Type B pancreatic cell (in vitro differentiated cells): Measurements from ENCODE around the gene OR5B21. TPM values are rescaled to one million over a fixed set of nuclear protein-coding genes. Genes with fewer than 3 reads are reported as not detected.

Experiments
- DNase-seq: peaks from one replicate; pipeline ENCODE4 v3.0.0; 2021; ENCODE audit warnings: mixed read lengths; ENCODE audit not compliant: unreplicated experiment; ENCODE audit errors: extremely low spot score
- H3K27ac Mint-ChIP-seq: 2 replicates; pipeline ENCODE4 v1.8.0; 2021; ENCODE audit warnings: mild to moderate bottlenecking, mixed read lengths
- H3K27me3 Mint-ChIP-seq: 2 replicates; pipeline ENCODE4 v1.8.0; 2021; ENCODE audit warnings: mixed read lengths
- H3K36me3 Mint-ChIP-seq: 2 replicates; pipeline ENCODE4 v1.8.0; 2021; ENCODE audit warnings: mixed read lengths
- H3K4me1 Mint-ChIP-seq: one replicate; pipeline ENCODE4 v1.8.0; 2021; ENCODE audit warnings: mixed read lengths; ENCODE audit not compliant: unreplicated experiment
- H3K4me3 Mint-ChIP-seq: 2 replicates; pipeline ENCODE4 v1.8.0; 2021; ENCODE audit warnings: mild to moderate bottlenecking, mixed read lengths
- H3K9me3 Mint-ChIP-seq: 2 replicates; pipeline ENCODE4 v1.8.0; 2021; ENCODE audit warnings: mixed read lengths
- CTCF ChIP-seq: fragments of 200-600 bp; sonication (generic); conservative IDR thresholded peaks from 2 replicates; pipeline ENCODE4 v1.5.0; 2021; ENCODE audit warnings: antibody characterized with exemption, mild to moderate bottlenecking
- long read RNA-seq: library from polyadenylated mRNA; unstranded; transcript quantifications from one replicate; pipeline ENCODE4 v2.0.0, GENCODE V29; 2020
- total RNA-seq: library from RNA; stranded (reverse); gene quantifications from 2 replicates; pipeline ENCODE4 v1.2.1, GENCODE V29; 2021; ENCODE audit warnings: low replicate concordance

The OR5B21 gene
- not detected in 2 replicates for total RNA-seq
- long read RNA-seq = 0 reads

DNA sequence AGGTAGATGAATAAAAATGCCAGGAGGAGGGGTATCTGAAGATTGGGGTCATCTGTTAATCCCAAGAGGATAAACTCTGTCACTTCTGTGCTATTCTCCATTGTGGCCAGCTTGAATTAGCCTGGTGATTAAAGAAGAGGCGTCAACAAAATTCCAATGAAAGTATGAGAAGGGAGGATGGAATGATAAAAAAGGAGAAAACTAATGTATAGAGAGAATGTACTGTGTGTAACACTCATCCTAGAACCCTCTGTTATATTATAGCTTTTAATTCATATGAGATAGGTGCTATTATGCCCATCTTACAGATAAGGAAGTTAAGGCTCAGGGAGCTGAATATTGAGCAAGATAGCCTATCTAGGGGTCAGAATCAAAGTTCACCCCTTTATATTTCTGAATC, at the start of gene OR5B21:
Gene OR5B21, minus strand, starts transcription at position 101 of the 400 bp plus-strand sequence. Its CDS starts 0 bp downstream, at position 101.
- Mint-ChIP-seq H3K4me3 (no peak within 1 kb of the TSS), H3K27ac (no peak within 1 kb of the TSS), H3K27me3 (peaks cover 15% of the 10 kb centered on the region), H3K4me1 (no peaks in the 10 kb centered on the region), H3K36me3 (no peaks in the 10 kb centered on the region), H3K9me3 (no peaks in the 10 kb centered on the region)
- TF ChIP-seq CTCF = no peak
- DNase-seq = no peak

- no peak for DNase-seq
- H3K27me3 Mint-ChIP-seq = no peaks in the 10 kb centered on the region
- peaks cover 15% of the 10 kb centered on the region for H3K36me3 Mint-ChIP-seq
- no peak overlapping the region for H3K27ac Mint-ChIP-seq
- TF ChIP-seq CTCF = no peak
- H3K4me3 Mint-ChIP-seq = no peak overlapping the region
- no peaks in the 10 kb centered on the region for H3K4me1 Mint-ChIP-seq
- no peaks in the 10 kb centered on the region for H3K9me3 Mint-ChIP-seq
Observed at GRCh38 chr11:58549644-58550043, 41.7 kb upstream of the OR5B21 start.

GRCh38 chr11:58546841-58547240, 38.9 kb upstream of the OR5B21 start:
- Mint-ChIP-seq H3K4me3 (no peak overlapping the region), H3K27me3 (no peaks in the 10 kb centered on the region), H3K9me3 (no peaks in the 10 kb centered on the region), H3K27ac (no peak overlapping the region), H3K36me3 (peaks cover 17% of the 10 kb centered on the region), H3K4me1 (no peaks in the 10 kb centered on the region)
- no peak for DNase-seq
- TF ChIP-seq CTCF = no peak

DNA sequence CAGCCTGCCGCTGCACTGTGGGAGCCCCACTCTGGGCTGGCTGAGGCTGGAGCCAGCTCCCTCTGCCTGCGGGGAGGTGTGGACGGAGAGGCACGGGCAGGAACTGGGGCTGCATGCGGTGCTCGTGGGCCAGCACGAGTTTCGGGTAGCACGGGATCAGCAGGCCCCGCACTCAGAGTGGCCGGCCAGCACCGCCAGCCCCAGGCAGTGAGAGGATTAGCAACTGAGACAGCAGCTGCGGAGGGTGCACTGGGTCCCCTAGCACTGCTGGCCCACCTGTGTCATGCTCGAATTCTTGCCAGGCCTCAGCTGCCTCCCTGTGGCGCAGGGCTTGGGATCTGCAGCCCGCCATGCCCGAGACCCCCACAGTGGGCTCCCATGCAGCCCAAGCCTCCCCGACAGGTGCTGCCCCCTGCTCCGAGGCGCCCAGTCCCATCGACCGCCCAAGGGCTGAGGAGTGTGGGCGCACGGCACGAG, 24.0 kb upstream of the OR5B21 start:
- peaks cover 13% of the 10 kb centered on the region for H3K36me3 Mint-ChIP-seq

DNA sequence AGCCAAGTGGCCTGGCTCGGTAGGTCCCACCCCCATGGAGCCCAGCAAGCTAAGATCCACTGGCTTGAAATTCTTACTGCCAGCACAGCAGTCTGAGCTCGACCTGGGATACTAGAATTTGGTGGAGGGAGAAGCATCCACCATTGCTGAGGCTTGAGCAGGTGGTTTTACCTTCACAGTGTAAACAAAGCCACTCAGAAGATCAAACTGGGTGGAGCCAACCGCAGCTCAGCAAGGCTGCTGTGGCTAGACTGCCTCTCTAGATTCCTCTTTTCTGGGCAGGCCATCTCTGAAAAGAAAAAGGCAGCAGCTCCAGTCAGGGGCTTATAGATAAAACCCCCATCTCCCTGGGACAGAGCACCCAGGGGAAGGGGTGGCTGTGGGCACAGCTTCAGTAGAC, 22.3 kb upstream of the OR5B21 start:
- peaks cover 5% of the 10 kb centered on the region for H3K36me3 Mint-ChIP-seq
- H3K27me3 Mint-ChIP-seq = no peaks in the 10 kb centered on the region
- H3K9me3 Mint-ChIP-seq = peaks cover 5% of the 10 kb centered on the region
- no peaks in the 10 kb centered on the region for H3K4me1 Mint-ChIP-seq
- no peak overlapping the region for H3K4me3 Mint-ChIP-seq
- H3K27ac Mint-ChIP-seq = no peak overlapping the region
- DNase-seq = no peak
- no peak for TF ChIP-seq CTCF

More for the DNA sequence above, 24.0 kb upstream of the OR5B21 start:
- Mint-ChIP-seq H3K4me1 (no peaks in the 10 kb centered on the region), H3K27ac (no peak overlapping the region), H3K27me3 (no peaks in the 10 kb centered on the region), H3K4me3 (no peak overlapping the region), H3K9me3 (peaks cover 5% of the 10 kb centered on the region)
- DNase-seq = no peak
- TF ChIP-seq CTCF = no peak

GRCh38 chr11:58527429-58527828, 19.5 kb upstream of the OR5B21 start:
- Mint-ChIP-seq H3K27ac (no peak overlapping the region), H3K36me3 (peaks cover 5% of the 10 kb centered on the region), H3K4me3 (no peak overlapping the region), H3K9me3 (peaks cover 5% of the 10 kb centered on the region), H3K27me3 (no peaks in the 10 kb centered on the region), H3K4me1 (no peaks in the 10 kb centered on the region)
- DNase-seq = no peak
- TF ChIP-seq CTCF = no peak
